ENCODE results near the gene KCNC2. TPM values are rescaled to one million over a fixed set of nuclear protein-coding genes. Genes with fewer than 3 reads are reported as not detected.
"Not testable (repeated sequence)": the region's sequence is repeated elsewhere in the genome, so short reads cannot be mapped to it uniquely, and the experiment has no call there.

KCNC2 gene
- total RNA-seq, 6 experiments from 2014 or later, result 0.02 TPM; not detected in 5

GRCh38 chr12:75190846-75191245 is 18.8 kb downstream of the KCNC2 start:
- intact Hi-C loops (cut with DNase I), result no loop called here
- Histone ChIP-seq H3K9me3 (no peaks in the 10 kb centered on the region), H3K4me3 (no peak overlapping the region), H3K27ac (no peak overlapping the region), H3K27me3 (no peaks in the 10 kb centered on the region), H3K36me3 (no peaks in the 10 kb centered on the region), H3K4me1 (no peaks in the 10 kb centered on the region)
- no peak for DNase-seq
- no peak for TF ChIP-seq POLR2A (IDR thresholded peaks at IDR 0.05)
- TF ChIP-seq, protein P1, sequence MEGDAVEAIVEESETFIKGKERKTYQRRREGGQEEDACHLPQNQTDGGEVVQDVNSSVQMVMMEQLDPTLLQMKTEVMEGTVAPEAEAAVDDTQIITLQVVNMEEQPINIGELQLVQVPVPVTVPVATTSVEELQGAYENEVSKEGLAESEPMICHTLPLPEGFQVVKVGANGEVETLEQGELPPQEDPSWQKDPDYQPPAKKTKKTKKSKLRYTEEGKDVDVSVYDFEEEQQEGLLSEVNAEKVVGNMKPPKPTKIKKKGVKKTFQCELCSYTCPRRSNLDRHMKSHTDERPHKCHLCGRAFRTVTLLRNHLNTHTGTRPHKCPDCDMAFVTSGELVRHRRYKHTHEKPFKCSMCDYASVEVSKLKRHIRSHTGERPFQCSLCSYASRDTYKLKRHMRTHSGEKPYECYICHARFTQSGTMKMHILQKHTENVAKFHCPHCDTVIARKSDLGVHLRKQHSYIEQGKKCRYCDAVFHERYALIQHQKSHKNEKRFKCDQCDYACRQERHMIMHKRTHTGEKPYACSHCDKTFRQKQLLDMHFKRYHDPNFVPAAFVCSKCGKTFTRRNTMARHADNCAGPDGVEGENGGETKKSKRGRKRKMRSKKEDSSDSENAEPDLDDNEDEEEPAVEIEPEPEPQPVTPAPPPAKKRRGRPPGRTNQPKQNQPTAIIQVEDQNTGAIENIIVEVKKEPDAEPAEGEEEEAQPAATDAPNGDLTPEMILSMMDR (IDR thresholded peaks at IDR 0.05), result no peak
- ATAC-seq, result no peak

- H3K27me3 ChIP-seq; H3K36me3 ChIP-seq; H3K9me3 ChIP-seq; H3K27ac ChIP-seq; DNase-seq; intact Hi-C loops (cut with DNase I); H3K4me1 ChIP-seq; H3K4me3 ChIP-seq; ATAC-seq: not testable (repeated sequence)
- WGBS (ENCODE audit: insufficient coverage, low coverage, low lambda C conversion rate, missing lambda C conversion rate), result 69% methylated on average over 3 of the region's 3 CpGs
These were observed 23.8 kb downstream of the KCNC2 start for GRCh38 chr12:75185881-75186280.

- H3K27ac ChIP-seq, result no peak overlapping the region
- DNase-seq (no peak), ATAC-seq (no peak)
- H3K27me3 ChIP-seq, result no peaks in the 10 kb centered on the region
- intact Hi-C loops (cut with DNase I), result no loop called here
- TF ChIP-seq, protein P1 (IDR thresholded peaks at IDR 0.05), result no peak
- no peak for TF ChIP-seq POLR2A (IDR thresholded peaks at IDR 0.05)
- H3K4me3 ChIP-seq, result no peak overlapping the region
- H3K36me3 ChIP-seq, result no peaks in the 10 kb centered on the region
- H3K4me1 ChIP-seq, result no peaks in the 10 kb centered on the region
- H3K9me3 ChIP-seq, result no peaks in the 10 kb centered on the region
These were observed 25.1 kb downstream of the KCNC2 start for GRCh38 chr12:75184516-75184915.

- Histone ChIP-seq H3K27me3 (no peaks in the 10 kb centered on the region), H3K27ac (no peak overlapping the region), H3K9me3 (no peaks in the 10 kb centered on the region), H3K36me3 (no peaks in the 10 kb centered on the region), H3K4me3 (no peak overlapping the region), H3K4me1 (no peaks in the 10 kb centered on the region)
- no peak for TF ChIP-seq POLR2A (IDR thresholded peaks at IDR 0.05)
- TF ChIP-seq, protein P1 (IDR thresholded peaks at IDR 0.05), result no peak
- intact Hi-C loops (cut with DNase I), result no loop called here
- no peak for DNase-seq
- ATAC-seq, result no peak
- WGBS (ENCODE audit: insufficient coverage, low coverage, low lambda C conversion rate, missing lambda C conversion rate), result 58% methylated on average over 4 of the region's 4 CpGs
These were observed 25.7 kb downstream of the KCNC2 start for GRCh38 chr12:75183967-75184366.

DNA sequence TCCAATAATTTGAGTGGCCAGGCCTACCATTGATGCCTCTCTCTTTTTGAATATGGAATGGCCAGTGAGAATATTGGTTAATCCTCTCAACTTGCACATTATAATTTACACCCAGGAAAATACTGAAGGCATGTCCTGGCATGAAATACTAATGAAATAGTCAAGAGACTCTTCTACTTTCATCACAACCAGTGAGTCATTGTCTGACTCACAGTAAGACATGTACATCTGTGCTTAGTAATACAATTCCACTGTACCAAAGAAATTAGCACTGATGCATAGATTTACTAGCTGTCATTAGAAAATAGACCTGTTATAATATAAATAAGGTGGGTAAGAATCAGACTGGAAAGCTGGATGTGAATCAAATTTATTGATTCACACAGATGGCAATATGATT is 31.6 kb downstream of the KCNC2 start:
- intact Hi-C loops (cut with DNase I), result no loop called here
- no peak for DNase-seq

More for the DNA sequence above, 31.6 kb downstream of the KCNC2 start:
- Histone ChIP-seq H3K27ac (no peak overlapping the region), H3K4me3 (no peak overlapping the region), H3K9me3 (no peaks in the 10 kb centered on the region), H3K4me1 (no peaks in the 10 kb centered on the region), H3K27me3 (no peaks in the 10 kb centered on the region), H3K36me3 (no peaks in the 10 kb centered on the region)
- TF ChIP-seq POLR2A (IDR thresholded peaks at IDR 0.05), result no peak
- TF ChIP-seq, protein P1 (IDR thresholded peaks at IDR 0.05), result no peak
- ATAC-seq, result peak in 1 of 4 donors; percentile 20
